Skeletal muscle satellite cell (primary cell): ENCODE results near the gene ACAN.

Experiments
- H3K27me3 ChIP-seq: 2 replicates; pipeline ENCODE4 v1.7.0; 2013; ENCODE audit warnings: low read length; ENCODE audit not compliant: control insufficient read depth, insufficient read depth
- H3K36me3 ChIP-seq: 2 replicates; pipeline ENCODE4 v1.7.0; 2013; ENCODE audit warnings: mild to moderate bottlenecking, control low read depth, low read length; ENCODE audit not compliant: insufficient read depth
- H3K4me1 ChIP-seq: 2 replicates; pipeline ENCODE4 v1.7.0; 2013; ENCODE audit warnings: low read length; ENCODE audit not compliant: control insufficient read depth, insufficient read depth
- H3K4me2 ChIP-seq: 2 replicates; pipeline ENCODE4 v1.7.0; 2013; ENCODE audit warnings: mild to moderate bottlenecking, low read length
- H3K4me3 ChIP-seq: 2 replicates; pipeline ENCODE4 v1.7.0; 2013; ENCODE audit warnings: low read length
- H3K9ac ChIP-seq: 2 replicates; pipeline ENCODE4 v1.7.0; 2013; ENCODE audit warnings: mild to moderate bottlenecking, low read depth, low read length, moderate library complexity
- H3K9me3 ChIP-seq: replicated peaks from 2 replicates; pipeline ENCODE4 v1.7.0; 2013; ENCODE audit warnings: mild to moderate bottlenecking, control low read depth, low read length

Gene ACAN

DNA sequence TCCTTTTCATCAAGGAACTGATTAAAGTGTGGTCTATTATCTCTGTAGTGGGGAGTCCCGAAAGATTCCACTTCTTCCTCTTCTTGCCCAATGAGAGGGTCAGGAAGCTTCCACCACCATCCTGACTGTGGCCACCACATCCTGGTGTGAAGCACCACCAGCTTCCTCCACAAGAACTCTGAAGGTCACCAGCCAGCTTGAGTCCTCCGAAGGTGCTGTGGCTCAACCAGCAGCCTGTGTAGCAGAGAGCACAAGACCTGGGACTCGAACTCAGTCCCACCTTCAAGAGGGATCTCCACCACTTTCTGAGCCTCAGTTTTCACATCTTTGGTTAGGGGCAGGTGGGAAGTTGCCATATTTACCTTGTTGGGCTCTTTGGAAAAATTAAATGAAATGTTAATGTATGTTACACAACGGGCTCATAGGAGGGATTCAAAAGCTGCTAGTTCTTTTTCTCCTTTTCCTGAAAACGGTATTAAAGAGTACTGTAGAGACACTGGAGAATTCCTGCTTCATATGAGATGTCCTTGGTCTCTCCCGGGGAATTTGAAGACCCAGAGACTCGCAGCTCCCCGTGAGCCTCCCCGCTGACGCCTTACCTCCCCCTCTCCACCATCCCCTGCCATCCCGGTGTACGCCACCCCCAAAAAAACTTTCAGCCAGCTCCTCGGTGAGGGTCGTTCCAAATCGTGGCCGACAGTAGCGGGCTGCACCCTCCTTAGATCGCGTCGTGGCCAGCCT lies 816 bp upstream of the ACAN start:
- Histone ChIP-seq H3K9me3 (no peaks in the 10 kb centered on the region), H3K36me3 (no peaks in the 10 kb centered on the region), H3K27me3 (peaks cover 34% of the 10 kb centered on the region), H3K4me2 (peak overlapping the region; percentile 81), H3K9ac (peak overlapping the region; percentile 72), H3K4me1 (peaks cover 31% of the 10 kb centered on the region), H3K4me3 (peak overlapping the region; percentile 71)

DNA sequence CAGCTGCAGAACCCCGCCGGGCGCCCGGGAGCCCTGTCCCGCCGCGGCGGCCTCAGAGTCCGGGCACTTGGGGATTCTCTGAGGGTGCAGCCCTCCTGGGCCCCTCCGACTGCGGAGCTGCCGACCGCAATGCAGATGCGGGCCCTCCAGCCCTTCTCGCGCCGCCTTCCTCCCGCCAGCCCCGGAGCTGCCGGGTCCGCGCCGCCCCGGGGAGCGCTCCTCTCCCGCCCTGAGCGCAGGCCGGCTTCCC lies 320 bp upstream of the ACAN start:
- Histone ChIP-seq H3K27me3 (peaks cover 34% of the 10 kb centered on the region), H3K9ac (peak overlapping the region; percentile 72), H3K4me2 (peak overlapping the region; percentile 81), H3K36me3 (no peaks in the 10 kb centered on the region), H3K4me1 (peaks cover 26% of the 10 kb centered on the region), H3K9me3 (no peaks in the 10 kb centered on the region), H3K4me3 (peak overlapping the region; percentile 71)

DNA sequence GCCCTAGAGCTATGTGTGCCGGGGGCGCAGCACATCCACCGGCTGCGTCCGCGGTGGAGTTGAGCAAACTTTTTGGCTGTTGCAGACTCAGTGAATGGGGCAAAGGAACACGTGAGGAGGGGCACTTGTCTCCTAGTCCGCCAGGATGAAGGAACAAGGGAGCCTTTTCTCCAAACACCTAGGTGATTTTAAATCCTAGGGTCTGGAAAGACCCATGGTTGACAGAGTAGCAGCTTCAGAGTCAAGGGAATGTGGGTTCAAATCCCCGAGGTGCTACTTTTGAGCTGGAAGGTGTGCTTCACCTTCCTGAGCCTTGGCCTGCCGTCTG lies 648 bp downstream of the ACAN start:
- Histone ChIP-seq H3K27me3 (peaks cover 34% of the 10 kb centered on the region), H3K36me3 (no peaks in the 10 kb centered on the region), H3K4me3 (peak overlapping the region; percentile 70), H3K4me1 (peaks cover 20% of the 10 kb centered on the region), H3K9me3 (no peaks in the 10 kb centered on the region), H3K4me2 (peak overlapping the region; percentile 76), H3K9ac (peak overlapping the region; percentile 59)

DNA sequence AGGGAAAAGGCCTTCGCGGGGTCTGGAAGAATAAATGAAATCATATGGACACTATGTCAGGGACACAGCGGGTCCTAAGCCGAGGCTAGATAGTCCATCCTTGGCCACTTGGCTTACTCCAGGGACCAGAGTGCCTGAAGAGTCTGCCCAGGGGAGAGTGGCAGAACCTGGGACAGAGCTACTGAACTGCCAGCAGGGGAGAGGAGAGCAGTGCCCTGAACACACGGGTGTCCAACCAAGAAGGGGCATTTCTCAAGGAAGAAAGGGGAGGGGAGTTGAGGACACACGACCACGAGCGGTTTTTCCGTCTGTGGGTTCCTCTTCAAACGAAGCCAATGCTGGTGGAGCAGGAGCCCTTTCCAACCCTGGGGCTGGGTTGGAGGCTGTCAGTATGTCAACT lies 1.0 kb downstream of the ACAN start:
- Histone ChIP-seq H3K9me3 (no peaks in the 10 kb centered on the region), H3K4me3 (peak overlapping the region; percentile 70), H3K27me3 (peaks cover 34% of the 10 kb centered on the region), H3K4me1 (peaks cover 17% of the 10 kb centered on the region), H3K9ac (peak overlapping the region; percentile 59), H3K36me3 (no peaks in the 10 kb centered on the region), H3K4me2 (peak overlapping the region; percentile 76)

DNA sequence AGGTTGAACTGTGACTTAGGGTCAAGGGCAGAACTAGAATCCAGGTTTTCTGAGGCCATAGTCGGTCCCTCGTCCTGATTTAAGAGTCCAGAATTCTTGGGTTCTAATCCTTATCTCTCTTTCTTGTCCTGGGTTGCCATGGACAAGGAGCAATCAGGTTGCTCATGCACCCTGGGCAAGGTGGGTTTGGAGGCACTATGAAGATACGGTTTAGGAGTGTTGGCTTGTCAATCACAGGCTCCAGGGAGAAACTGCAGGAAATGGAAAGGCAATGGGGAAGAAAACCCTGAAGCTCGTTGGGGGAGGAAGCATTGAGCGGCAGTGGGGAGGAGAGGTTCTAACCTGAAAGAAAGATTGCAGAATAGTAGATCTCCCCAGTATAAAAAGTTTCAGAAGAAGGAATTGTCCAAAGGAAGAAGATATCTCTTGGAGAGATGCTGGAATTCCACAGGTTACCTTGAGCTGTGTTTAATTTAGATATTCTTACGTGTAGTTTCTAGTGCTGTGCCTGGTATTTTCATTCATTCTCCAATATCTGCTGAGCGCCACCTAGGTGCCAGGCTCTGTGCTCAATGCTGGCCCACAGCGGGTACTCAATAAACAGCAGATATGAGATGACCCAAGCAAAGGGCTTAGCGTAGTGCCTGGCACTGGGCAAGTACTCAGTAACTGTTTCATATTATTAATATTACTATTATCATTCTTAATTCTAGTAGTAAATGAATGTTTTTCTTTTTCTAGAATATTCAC lies 2.0 kb downstream of the ACAN start:
- no peak overlapping the region for H3K4me2 ChIP-seq
- H3K9ac ChIP-seq, result no peak overlapping the region
- H3K36me3 ChIP-seq, result no peaks in the 10 kb centered on the region
- H3K4me1 ChIP-seq, result peaks cover 8% of the 10 kb centered on the region
- peaks cover 34% of the 10 kb centered on the region for H3K27me3 ChIP-seq
- H3K9me3 ChIP-seq, result no peaks in the 10 kb centered on the region
- no peak overlapping the region for H3K4me3 ChIP-seq

DNA sequence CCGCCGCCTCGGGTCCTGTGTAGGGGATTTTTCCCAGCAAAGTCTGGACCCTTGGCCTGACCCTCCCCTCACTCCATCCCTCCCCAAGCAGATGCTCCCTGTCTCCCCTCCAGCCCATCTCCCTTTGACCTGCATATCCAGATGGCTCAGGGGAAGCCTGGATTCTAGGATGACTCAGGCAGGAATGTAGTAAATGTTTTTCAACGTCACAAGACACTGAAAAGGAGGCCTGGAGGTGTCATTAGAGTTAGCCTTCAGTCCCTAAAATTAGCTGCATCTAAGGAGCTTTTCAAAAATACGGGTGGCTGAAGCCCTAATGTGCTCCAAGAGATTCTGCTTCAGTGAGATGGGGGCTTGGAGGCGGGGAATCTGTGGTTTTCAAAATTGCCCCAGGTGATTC lies 7.2 kb downstream of the ACAN start:
- H3K27me3 ChIP-seq, result peaks cover 3% of the 10 kb centered on the region
- H3K9ac ChIP-seq, result no peak overlapping the region
- H3K36me3 ChIP-seq, result no peaks in the 10 kb centered on the region

DNA sequence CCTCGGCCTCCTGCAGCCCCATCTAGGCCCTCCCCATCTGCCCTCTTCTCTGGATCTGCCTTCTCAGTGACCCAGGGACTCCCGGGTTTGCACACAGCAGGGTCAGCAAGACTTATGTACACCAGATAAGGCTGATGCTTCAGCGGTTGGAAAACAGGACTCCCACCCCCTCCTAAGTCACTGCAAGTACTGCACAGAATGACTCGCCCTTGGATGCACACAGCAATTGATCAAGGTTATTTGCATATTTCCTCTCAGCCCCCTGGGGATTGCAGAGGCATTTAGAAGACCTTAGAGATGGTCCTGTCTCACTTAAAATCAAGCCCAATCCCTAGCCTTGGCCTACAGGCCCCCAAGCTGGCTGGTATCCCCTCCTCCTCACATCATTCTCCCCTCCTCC lies 8.9 kb downstream of the ACAN start:
- H3K4me2 ChIP-seq, result no peak overlapping the region
- H3K4me1 ChIP-seq, result peaks cover 6% of the 10 kb centered on the region
- H3K9ac ChIP-seq, result no peak overlapping the region
- no peaks in the 10 kb centered on the region for H3K36me3 ChIP-seq
- no peaks in the 10 kb centered on the region for H3K9me3 ChIP-seq
- peaks cover under 1% of the 10 kb centered on the region for H3K27me3 ChIP-seq
- H3K4me3 ChIP-seq, result no peak overlapping the region

More for the DNA sequence above, 7.2 kb downstream of the ACAN start:
- peaks cover 6% of the 10 kb centered on the region for H3K4me1 ChIP-seq
- no peaks in the 10 kb centered on the region for H3K9me3 ChIP-seq
- no peak overlapping the region for H3K4me3 ChIP-seq
- no peak overlapping the region for H3K4me2 ChIP-seq

DNA sequence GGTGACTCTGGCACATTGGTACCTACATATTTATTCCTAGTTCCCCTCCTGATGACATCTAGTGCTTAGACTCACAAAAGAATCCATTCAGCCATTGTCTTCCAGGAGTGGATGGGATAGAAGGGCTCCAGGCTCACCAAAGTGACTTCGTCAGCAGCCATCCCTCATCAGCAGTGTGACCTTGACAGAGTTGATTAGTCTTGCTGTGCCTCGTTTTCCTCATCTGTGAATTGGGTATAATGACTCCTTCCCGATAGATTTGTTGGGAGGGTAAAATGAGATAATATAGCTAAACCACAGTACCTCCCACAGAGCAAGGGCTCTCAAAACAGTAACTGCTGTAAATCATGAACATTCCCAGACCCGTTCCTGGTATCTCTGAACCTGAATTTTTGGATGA lies 10.7 kb downstream of the ACAN start:
- H3K9ac ChIP-seq, result no peak overlapping the region
- no peaks in the 10 kb centered on the region for H3K36me3 ChIP-seq
- peaks cover 4% of the 10 kb centered on the region for H3K27me3 ChIP-seq
- no peak overlapping the region for H3K4me3 ChIP-seq
- H3K4me1 ChIP-seq, result peaks cover 6% of the 10 kb centered on the region
- no peak overlapping the region for H3K4me2 ChIP-seq
- no peaks in the 10 kb centered on the region for H3K9me3 ChIP-seq

DNA sequence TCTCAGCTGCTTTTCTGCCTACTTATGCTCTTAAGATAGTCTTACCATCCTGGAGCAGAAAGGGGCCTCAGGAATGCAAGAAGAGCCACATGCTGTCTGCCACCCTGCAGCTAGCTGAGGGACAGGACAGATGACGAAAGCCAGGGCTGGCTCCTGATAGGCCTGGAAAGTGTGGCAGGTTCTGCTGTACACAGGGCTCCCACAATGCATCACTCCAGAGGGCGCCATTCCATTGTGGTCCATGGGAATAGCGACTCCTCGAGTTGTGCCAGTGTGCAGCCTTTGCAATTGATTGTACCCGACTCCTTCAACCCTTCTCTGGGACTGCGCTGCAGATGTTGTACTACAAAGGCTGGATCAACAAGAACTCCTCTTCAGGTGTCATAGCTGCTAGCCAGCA lies 11.2 kb downstream of the ACAN start:
- H3K4me1 ChIP-seq, result peaks cover 6% of the 10 kb centered on the region
- H3K9ac ChIP-seq, result no peak overlapping the region
- no peaks in the 10 kb centered on the region for H3K36me3 ChIP-seq
- H3K9me3 ChIP-seq, result no peaks in the 10 kb centered on the region
- H3K4me3 ChIP-seq, result no peak overlapping the region
- H3K4me2 ChIP-seq, result no peak overlapping the region
- peaks cover 8% of the 10 kb centered on the region for H3K27me3 ChIP-seq

DNA sequence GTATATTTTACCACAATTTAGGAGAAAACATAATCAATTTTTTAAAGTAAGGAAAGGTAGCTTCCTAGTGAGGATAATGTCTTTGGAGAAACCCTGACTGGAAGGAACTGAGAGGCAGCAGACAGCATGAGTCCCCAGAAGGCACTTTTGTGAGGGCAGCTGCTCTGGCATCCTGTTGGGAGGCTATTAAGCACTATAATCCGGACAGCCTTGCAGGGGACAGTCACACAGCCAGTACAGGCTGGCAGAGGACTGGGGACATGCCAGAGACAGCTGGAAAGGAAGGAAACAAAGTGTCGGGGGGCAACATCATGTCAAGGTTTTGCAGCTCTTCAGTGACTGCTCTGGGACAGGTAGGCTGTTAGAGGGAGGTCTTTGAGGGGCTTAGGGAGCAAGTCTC lies 15.7 kb downstream of the ACAN start:
- Histone ChIP-seq H3K4me1 (no peaks in the 10 kb centered on the region), H3K4me2 (no peak overlapping the region), H3K9ac (no peak overlapping the region), H3K27me3 (peaks cover 8% of the 10 kb centered on the region), H3K9me3 (no peaks in the 10 kb centered on the region), H3K36me3 (no peaks in the 10 kb centered on the region), H3K4me3 (no peak overlapping the region)

DNA sequence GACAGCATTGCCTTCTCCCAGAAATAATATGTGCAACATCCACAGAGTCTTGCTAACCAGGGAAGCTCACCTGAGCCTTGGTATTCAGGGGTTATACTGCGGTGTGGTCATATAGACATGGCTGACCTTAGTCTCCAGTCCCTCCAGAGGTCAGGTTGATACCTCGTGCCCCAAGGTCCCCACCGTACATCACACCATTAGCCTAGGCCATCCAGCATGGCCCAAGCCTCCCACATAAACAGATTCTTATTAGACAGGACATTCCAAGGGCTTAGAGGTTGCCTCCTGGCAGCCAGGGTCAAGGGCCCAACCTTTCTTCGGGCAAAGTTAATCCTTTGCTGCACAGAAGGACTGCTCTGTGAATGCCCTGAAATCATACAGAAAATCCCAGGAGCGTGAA lies 18.8 kb downstream of the ACAN start:
- H3K9me3 ChIP-seq, result no peaks in the 10 kb centered on the region
- peaks cover 8% of the 10 kb centered on the region for H3K27me3 ChIP-seq

DNA sequence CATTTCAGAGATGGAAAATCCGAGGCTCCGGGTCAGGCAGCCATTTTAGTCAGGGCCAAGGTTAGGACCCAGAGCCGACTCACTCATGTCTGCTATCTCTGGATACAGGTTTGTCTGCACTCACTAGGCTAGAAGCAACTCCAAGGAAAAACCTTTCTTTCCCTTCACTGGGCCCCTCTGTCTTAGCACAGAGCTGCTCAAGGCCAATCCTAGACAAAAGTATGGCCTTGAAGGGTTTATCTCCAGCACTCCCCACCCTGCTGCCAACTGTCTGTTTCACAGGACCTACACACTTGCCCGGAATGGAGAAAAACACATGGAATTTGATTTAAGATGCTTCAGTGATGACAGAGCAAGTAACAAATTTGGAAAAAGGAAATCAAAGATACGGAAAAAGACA lies 25.6 kb downstream of the ACAN start:
- no peak overlapping the region for H3K4me2 ChIP-seq
- no peak overlapping the region for H3K4me3 ChIP-seq
- peaks cover 4% of the 10 kb centered on the region for H3K4me1 ChIP-seq
- H3K9me3 ChIP-seq, result no peaks in the 10 kb centered on the region
- H3K36me3 ChIP-seq, result no peaks in the 10 kb centered on the region
- no peak overlapping the region for H3K9ac ChIP-seq
- no peaks in the 10 kb centered on the region for H3K27me3 ChIP-seq

More for the DNA sequence above, 18.8 kb downstream of the ACAN start:
- H3K9ac ChIP-seq, result no peak overlapping the region
- H3K4me2 ChIP-seq, result no peak overlapping the region
- no peaks in the 10 kb centered on the region for H3K4me1 ChIP-seq
- no peak overlapping the region for H3K4me3 ChIP-seq
- no peaks in the 10 kb centered on the region for H3K36me3 ChIP-seq
